ENCODE results near the gene EEF1AKMT3. TPM values are rescaled to one million over a fixed set of nuclear protein-coding genes. Genes with fewer than 3 reads are reported as not detected.

Gene EEF1AKMT3
- total RNA-seq, 1 experiment from 2014 or later: 5.0 TPM

DNA sequence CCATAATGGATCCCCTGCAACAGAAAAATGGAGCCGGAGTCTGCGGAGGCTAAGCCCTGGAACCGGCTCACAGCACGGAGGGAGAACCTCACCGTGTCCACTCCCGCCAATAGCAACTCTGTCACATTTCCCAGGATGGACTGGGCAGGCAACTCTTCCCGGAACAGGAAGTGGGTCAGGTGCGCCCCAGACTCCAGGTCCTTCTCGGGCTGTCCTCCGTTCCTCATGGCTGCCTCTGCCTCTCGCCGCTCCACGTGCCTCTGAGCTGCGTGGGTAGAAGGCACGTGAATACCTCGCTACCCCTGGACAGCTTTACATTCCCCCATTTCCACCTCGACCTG is 7.8 kb upstream of the EEF1AKMT3 start:
- Mint-ChIP-seq H3K9me3 (ENCODE audit: unreplicated experiment) (no peaks in the 10 kb centered on the region), H3K36me3 (ENCODE audit: insufficient read depth, unreplicated experiment) (peaks cover 9% of the 10 kb centered on the region), H3K4me1 (ENCODE audit: low read depth, unreplicated experiment) (peaks cover 7% of the 10 kb centered on the region), H3K4me3 (ENCODE audit: unreplicated experiment) (peak overlapping the region; percentile 90), H3K27ac (ENCODE audit: unreplicated experiment) (peak overlapping the region; percentile 20), H3K27me3 (ENCODE audit: insufficient read depth, unreplicated experiment) (no peaks in the 10 kb centered on the region)
- H3K36me3 ChIP-seq (ENCODE audit: control insufficient read depth, insufficient read depth, low read length): no peaks in the 10 kb centered on the region
- intact Hi-C loops (cut with micrococcal nuclease; ENCODE audit: unreplicated experiment): no loop called here
- H3K9me3 ChIP-seq: no peaks in the 10 kb centered on the region
- H3K4me1 ChIP-seq: 0 out of 2 replicates have a peak, but pooled peaks cover 9% of the 10 kb centered on the region
- TF ChIP-seq, protein P1, sequence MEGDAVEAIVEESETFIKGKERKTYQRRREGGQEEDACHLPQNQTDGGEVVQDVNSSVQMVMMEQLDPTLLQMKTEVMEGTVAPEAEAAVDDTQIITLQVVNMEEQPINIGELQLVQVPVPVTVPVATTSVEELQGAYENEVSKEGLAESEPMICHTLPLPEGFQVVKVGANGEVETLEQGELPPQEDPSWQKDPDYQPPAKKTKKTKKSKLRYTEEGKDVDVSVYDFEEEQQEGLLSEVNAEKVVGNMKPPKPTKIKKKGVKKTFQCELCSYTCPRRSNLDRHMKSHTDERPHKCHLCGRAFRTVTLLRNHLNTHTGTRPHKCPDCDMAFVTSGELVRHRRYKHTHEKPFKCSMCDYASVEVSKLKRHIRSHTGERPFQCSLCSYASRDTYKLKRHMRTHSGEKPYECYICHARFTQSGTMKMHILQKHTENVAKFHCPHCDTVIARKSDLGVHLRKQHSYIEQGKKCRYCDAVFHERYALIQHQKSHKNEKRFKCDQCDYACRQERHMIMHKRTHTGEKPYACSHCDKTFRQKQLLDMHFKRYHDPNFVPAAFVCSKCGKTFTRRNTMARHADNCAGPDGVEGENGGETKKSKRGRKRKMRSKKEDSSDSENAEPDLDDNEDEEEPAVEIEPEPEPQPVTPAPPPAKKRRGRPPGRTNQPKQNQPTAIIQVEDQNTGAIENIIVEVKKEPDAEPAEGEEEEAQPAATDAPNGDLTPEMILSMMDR (IDR thresholded peaks at IDR 0.05; ENCODE audit: insufficient read depth in 1 of 2, low read depth in 1 of 2, low read length in 1 of 2, severe bottlenecking in 1 of 2, unreplicated experiment in 1 of 2): no peak
- no TSS peak for BruUV-seq (replicated peaks)
- peak overlapping the region; percentile 57 for H3K4me3 ChIP-seq (ENCODE audit: low read depth, low read length)
- H3K27me3 ChIP-seq (replicated peaks; ENCODE audit: control insufficient read depth, insufficient read depth, low read length): no peaks in the 10 kb centered on the region
- ChIA-PET POLR2A (interaction anchor here (1.0 kb wide), 1 partner anchor 8 kb away, joined by 3 read pairs; no protein-coding TSS in a partner anchor), CTCF (interaction anchor here (0.5 to 1.1 kb wide), 3 partner anchors 8 to 181 kb away, joined by 3 to 8 read pairs (median 3); no protein-coding TSS in a partner anchor)
- peak; percentile 58 to 68 for DNase-seq

DNA sequence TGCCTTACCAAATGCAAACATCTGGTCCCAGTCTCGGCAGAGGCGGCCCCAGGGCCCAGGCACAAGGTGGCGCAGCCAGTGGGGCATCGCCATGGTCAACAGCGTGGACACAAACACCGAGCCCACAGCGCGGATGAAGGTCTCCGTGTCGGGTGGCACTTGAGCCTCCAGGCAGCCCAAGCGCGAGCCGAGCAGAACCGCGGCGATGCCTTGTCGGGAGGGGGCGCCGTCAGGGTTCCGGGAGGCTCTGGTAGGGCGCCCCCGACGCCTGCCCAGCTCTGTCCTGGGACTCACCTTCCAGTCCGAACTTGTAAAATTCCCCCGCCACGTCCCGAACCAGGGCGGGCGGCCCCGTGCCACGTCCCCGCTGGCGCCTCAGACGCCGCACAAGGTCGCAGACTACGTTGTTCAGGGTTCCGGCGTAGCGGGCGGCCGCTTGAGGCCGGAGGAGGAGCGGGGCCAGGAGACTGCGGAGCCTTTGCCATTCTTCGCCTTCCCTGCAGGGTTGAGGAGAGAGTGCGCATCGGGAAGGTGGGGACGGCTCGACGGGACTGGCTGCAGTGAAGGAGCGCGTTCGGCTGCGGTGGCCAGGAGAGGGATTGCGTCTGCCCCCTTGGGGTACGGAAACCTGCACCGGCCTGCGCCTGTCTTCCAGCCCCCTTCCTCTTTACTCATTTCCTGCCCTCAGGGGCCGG is 7.3 kb upstream of the EEF1AKMT3 start:
- Histone ChIP-seq H3K4me3 (ENCODE audit: low read depth, low read length) (peak overlapping the region; percentile 57), H3K36me3 (ENCODE audit: control insufficient read depth, insufficient read depth, low read length) (no peaks in the 10 kb centered on the region), H3K9me3 (no peaks in the 10 kb centered on the region), H3K27me3 (replicated peaks; ENCODE audit: control insufficient read depth, insufficient read depth, low read length) (no peaks in the 10 kb centered on the region), H3K4me1 (0 out of 2 replicates have a peak, but pooled peaks cover 9% of the 10 kb centered on the region)
- peak overlapping the region; percentile 90 for H3K4me3 Mint-ChIP-seq (ENCODE audit: unreplicated experiment)
- no peaks in the 10 kb centered on the region for H3K9me3 Mint-ChIP-seq (ENCODE audit: unreplicated experiment)
- intact Hi-C loops (cut with micrococcal nuclease; ENCODE audit: unreplicated experiment): no loop called here
- peaks cover 9% of the 10 kb centered on the region for H3K36me3 Mint-ChIP-seq (ENCODE audit: insufficient read depth, unreplicated experiment)
- TSS peak; percentile 58 for BruUV-seq (replicated peaks)
- TF ChIP-seq, protein P1 (IDR thresholded peaks at IDR 0.05; ENCODE audit: insufficient read depth in 1 of 2, low read depth in 1 of 2, low read length in 1 of 2, severe bottlenecking in 1 of 2, unreplicated experiment in 1 of 2): peak; percentile 26 to 58
- peaks cover 8% of the 10 kb centered on the region for H3K4me1 Mint-ChIP-seq (ENCODE audit: low read depth, unreplicated experiment)
- peak overlapping the region; percentile 20 for H3K27ac Mint-ChIP-seq (ENCODE audit: unreplicated experiment)
- ChIA-PET CTCF (interaction anchor here (0.5 to 1.0 kb wide), 2 partner anchors 9 to 182 kb away, joined by 3 to 8 read pairs; no protein-coding TSS in a partner anchor), POLR2A (interaction anchor here (1.0 kb wide), 1 partner anchor 8 kb away, joined by 3 read pairs; no protein-coding TSS in a partner anchor)
- no peaks in the 10 kb centered on the region for H3K27me3 Mint-ChIP-seq (ENCODE audit: insufficient read depth, unreplicated experiment)
- peak; percentile 63 to 71 for DNase-seq

GRCh38 chr12:57765698-57766463 is 6.5 kb upstream of the EEF1AKMT3 start:
- H3K9me3 Mint-ChIP-seq (ENCODE audit: unreplicated experiment): no peaks in the 10 kb centered on the region
- peak overlapping the region; percentile 90 for H3K4me3 Mint-ChIP-seq (ENCODE audit: unreplicated experiment)
- ChIA-PET CTCF (interaction anchor here (1.0 to 1.6 kb wide), 2 partner anchors 9 to 10 kb away, joined by 8 read pairs; no protein-coding TSS in a partner anchor), POLR2A (interaction anchor here (0.6 to 1.0 kb wide), 2 partner anchors 9 to 10 kb away, joined by 3 read pairs; no protein-coding TSS in a partner anchor)
- H3K27me3 Mint-ChIP-seq (ENCODE audit: insufficient read depth, unreplicated experiment): no peaks in the 10 kb centered on the region
- Histone ChIP-seq H3K4me3 (ENCODE audit: low read depth, low read length) (peak overlapping the region; percentile 57), H3K27me3 (replicated peaks; ENCODE audit: control insufficient read depth, insufficient read depth, low read length) (no peaks in the 10 kb centered on the region), H3K4me1 (peaks cover 12% of the 10 kb centered on the region; the same call in 1 of the 2 replicates), H3K36me3 (ENCODE audit: control insufficient read depth, insufficient read depth, low read length) (peaks cover 3% of the 10 kb centered on the region), H3K9me3 (no peaks in the 10 kb centered on the region)
- TF ChIP-seq, protein P1 (IDR thresholded peaks at IDR 0.05; ENCODE audit: insufficient read depth in 1 of 2, low read depth in 1 of 2, low read length in 1 of 2, severe bottlenecking in 1 of 2, unreplicated experiment in 1 of 2): no peak
- peak overlapping the region; percentile 54 for H3K27ac Mint-ChIP-seq (ENCODE audit: unreplicated experiment)
- peaks cover 14% of the 10 kb centered on the region for H3K36me3 Mint-ChIP-seq (ENCODE audit: insufficient read depth, unreplicated experiment)
- BruUV-seq (replicated peaks): no TSS peak
- peaks cover 14% of the 10 kb centered on the region for H3K4me1 Mint-ChIP-seq (ENCODE audit: low read depth, unreplicated experiment)
- intact Hi-C loops (cut with micrococcal nuclease; ENCODE audit: unreplicated experiment): loop anchor here (2.0 kb wide), 1 partner anchor 13 kb away; the partner anchor contains the start of gene CDK4
- DNase-seq: peak in 1 of 2 experiments; percentile 24

All from Caco-2 (cell line).